Stimulated activated CD8-positive, alpha-beta memory T cell treated with anti-CD3 and anti-CD28 coated beads, Interleukin-12 subunit alpha, Interleukin-12 subunit beta, amount 100 ng/mL, for 4 hours (primary cell): ENCODE measurements around the gene PLA2G4D.

Source experiments
- DNase-seq: peaks from one replicate; pipeline ENCODE4 v3.0.0-alpha.2; 2020; ENCODE audit warnings: low read depth

The PLA2G4D gene

DNA sequence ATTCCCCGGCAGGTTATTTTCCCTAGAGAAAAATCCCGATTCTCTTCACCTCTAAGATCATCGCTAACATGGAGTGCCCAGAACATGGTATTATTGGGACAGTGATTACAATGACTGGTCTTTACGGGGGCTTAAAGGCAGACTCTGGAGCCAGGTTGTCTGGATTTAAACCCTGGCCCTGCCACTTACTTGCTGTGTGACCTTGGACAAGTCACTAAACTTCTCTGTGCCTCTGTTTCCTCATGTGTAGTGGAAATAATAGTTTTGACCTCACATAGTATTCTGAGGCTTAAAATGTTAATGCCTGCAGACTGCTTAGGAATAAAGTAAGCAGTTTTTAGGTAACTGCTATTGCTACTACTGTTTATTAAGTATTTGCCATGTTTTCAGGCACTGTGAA lies 4.4 kb downstream of the PLA2G4D start:
- DNase-seq = no peak

GRCh38 chr15:42088801-42089640 lies 5.3 kb downstream of the PLA2G4D start:
- DNase-seq = no peak

DNA sequence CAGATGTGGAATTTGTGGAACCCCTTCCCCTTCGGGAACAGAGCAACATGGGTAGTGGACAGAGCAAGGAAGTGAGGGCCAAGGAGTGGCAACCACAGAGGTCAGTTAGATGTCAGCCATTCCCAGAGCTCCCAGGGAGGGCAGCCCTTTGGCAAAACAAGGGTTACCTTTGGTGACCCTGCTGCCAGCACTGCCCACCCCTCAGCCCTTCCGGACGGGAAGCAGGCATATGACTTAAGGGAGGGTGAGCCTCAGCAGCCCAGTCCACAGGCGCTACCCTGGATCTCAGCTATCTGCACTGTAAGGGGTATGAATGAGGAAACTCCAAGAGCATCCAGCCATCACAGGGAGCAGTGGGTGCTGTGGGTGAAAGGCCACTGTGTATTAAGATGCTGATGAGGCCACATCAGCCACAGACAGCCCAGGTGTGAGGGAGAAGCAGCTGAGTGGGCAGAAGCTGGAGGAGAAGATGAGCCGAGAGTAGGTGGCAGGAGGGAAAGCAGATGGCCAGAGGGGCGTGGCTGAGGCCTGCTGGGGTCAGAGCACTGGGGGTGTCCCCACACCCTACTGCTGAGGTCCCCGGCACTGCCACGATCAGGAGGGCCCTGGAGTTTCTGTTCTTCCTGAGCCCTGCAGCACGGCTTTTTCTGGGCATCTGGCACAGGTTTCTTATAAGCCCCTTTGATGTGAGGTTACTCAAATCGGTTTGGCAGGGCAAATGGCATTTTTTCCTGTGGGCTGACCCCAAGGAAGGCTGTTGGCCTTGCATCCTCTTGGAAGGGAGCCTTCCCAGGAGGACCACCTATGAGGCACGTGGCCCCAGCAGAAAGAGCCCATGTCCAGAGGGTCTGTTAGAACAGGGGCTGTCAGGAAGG lies 6.2 kb downstream of the PLA2G4D start:
- no peak for DNase-seq

- DNase-seq = no peak
Observed at GRCh38 chr15:42087460-42087859, 6.9 kb downstream of the PLA2G4D start.

- no peak for DNase-seq
Observed at GRCh38 chr15:42085721-42086120, 8.6 kb downstream of the PLA2G4D start.

GRCh38 chr15:42085236-42085605 lies 9.1 kb downstream of the PLA2G4D start:
- no peak for DNase-seq

- no peak for DNase-seq
Observed at GRCh38 chr15:42084465-42085235, 9.7 kb downstream of the PLA2G4D start.

DNA sequence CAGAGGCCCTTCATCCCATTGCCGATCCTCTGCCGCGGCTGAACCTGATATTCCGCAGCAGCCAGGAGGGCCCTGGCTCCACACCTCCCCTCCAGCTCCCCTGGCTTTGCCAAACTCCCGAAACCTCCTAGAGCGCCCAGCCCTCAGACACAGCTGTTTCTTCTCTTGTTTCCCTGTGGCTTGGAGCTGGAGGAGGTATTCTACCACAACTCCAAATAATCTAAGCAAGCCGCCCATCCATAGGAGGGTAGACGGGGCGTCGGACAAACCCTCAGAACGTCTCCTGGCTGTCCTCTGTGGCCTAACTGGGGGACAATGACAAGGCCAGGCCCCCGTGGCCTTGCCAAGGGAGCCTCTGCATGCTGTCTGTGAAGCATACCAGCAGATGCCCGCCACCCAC lies 10.4 kb downstream of the PLA2G4D start:
- DNase-seq = no peak

GRCh38 chr15:42083605-42083908 lies 10.8 kb downstream of the PLA2G4D start:
- DNase-seq = no peak

DNA sequence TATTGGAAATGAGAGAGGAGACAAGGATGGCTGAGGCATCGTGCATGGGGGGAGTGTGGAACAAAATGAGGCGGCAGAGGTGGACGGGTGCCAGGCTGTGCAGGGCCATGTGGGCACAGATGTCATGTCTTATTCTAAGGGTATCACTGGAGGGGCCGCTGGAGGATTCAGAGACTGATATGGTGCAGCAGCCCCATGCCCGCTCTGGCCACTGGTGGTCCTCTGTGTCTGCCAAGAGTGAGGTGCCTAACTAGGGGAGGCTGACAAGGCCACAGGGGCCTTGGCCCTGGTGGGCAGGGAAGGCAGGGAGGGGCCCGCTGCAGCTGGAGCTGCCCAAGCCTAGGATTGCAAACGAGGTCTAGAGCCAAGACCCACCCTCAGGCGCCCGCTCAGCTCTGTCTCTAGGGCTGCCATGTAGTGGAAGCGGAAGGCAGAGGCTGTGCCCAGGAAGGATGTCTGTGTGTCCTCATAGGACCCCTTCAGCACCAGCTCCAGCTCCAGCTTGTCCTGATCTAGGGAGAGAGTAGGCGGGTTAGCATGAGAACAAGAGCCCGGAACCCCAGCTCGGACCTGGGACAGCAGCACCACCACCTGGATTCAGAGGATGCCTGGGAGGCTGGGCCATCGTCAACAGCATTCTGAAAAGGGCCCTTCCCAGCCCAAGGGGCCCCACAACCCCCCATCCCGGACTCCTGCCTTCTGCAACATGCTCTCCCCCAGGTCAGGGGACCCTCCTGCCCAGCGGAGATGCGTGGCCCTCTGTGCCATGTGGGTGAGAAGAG lies 11.3 kb downstream of the PLA2G4D start:
- no peak for DNase-seq

DNA sequence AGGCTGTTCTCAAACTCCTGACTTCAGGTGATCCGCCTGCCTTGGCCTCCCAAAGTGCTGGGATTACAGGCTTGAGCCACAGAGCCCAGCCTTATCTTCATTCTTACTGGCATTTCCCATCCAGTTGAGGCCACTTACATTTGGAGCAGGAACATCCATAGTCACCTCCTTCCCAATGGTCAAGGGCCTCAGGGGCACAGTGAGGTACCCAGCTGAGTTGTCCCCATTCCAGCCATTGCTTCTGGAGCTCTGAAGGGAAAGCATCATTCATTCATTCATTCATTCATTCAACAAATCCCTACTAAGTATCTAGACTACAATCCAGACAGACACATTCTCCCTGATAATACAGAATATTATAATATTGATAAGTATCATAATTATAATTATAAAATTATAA lies 12.2 kb downstream of the PLA2G4D start:
- no peak for DNase-seq

GRCh38 chr15:42080919-42081830 lies 13.2 kb downstream of the PLA2G4D start:
- DNase-seq = no peak

- DNase-seq = no peak
Observed at GRCh38 chr15:42080186-42080918, 14.0 kb downstream of the PLA2G4D start.

- no peak for DNase-seq
Observed at GRCh38 chr15:42079401-42079908, 14.9 kb downstream of the PLA2G4D start.

DNA sequence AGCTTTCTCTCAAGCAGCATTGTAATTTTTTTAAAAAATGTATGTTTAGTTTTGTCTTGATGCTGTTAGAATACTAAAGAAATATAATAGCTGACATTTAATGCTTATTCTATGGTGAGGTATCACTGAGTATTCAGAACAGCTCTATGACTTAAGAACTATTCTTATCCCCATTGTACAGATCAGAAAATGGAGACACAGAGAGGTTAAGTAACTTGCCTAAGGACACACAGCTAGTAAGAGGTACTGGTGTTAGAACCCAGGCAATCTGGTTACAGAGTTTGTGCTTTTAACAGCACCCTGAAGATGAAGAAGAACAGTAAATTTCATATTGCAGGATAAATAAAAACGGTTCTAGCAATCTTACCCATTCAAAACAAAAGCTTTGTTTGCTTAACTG lies 15.5 kb downstream of the PLA2G4D start:
- no peak for DNase-seq

- no peak for DNase-seq
Observed at GRCh38 chr15:42077689-42078088, 16.7 kb downstream of the PLA2G4D start.

GRCh38 chr15:42073418-42073817 lies 20.9 kb downstream of the PLA2G4D start:
- DNase-seq = no peak

DNA sequence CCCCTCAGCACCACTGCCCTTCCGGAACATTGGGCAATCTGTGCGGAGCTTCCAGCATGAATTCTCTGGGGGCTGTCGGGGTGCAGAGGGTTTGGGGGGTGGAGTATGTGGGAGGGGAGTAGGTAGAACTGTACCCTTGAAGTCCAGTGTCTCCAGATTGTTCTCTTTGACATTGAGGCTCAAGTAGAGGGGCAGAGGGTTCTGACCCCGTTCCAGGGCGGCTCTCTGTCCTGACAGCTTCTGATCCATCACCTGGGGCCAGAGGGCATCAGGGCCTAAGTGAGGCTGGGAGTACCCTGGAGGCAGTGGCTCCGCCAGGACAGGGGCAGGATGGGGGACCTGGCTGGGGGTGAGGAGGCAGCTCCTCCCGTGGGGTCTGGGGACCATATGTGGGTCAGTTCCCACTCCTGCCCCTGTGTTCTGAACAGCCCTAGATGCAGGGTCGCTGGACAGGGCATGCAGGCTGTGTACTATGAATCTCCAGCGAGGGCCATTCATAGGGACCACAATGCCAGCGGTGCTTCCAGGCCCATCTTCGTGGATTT lies 22.1 kb downstream of the PLA2G4D start:
- no peak for DNase-seq

- no peak for DNase-seq
Observed at GRCh38 chr15:42071717-42072116, 22.6 kb downstream of the PLA2G4D start.

DNA sequence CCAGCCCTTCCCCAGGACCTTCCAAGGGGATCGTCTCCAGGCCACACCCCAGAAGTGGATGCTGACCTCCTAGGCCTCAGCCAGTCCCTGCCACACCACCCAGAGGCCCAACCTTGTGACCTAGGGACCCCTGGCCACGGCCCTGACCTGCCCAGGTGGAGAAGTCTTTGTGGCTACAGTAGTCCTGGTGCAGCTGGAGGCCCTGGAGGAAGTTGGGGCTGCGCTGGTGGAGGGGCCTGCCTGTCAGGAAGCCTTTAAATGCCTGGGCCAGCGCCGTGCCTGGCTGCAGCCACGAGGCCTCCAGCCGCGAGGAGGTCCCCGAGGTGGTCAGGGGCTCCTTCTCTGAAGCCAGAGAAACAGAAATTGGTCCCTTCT lies 23.4 kb downstream of the PLA2G4D start:
- no peak for DNase-seq
